ENCODE results near the gene SLC22A23.

DNA sequence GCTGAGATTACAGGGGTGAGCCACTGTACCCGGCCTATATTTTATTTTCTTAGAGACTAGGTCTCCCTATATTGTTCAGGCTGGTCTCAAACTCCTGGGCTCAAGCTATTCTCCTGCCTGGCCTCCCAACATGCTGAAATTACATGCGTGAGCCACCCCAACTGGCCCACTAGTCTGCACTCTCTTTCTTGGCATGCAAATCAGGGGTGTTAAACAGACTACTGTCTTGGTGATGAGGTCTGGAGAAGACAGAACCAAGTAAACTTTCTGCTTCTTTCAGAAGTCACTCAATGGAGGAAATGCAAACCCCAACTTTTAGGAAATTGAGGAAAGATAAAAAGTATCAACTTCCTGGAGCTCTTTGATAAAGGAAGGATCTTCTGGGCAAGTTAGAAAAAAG is 221.4 kb downstream of the SLC22A23 start:
- TF ChIP-seq, protein P1, sequence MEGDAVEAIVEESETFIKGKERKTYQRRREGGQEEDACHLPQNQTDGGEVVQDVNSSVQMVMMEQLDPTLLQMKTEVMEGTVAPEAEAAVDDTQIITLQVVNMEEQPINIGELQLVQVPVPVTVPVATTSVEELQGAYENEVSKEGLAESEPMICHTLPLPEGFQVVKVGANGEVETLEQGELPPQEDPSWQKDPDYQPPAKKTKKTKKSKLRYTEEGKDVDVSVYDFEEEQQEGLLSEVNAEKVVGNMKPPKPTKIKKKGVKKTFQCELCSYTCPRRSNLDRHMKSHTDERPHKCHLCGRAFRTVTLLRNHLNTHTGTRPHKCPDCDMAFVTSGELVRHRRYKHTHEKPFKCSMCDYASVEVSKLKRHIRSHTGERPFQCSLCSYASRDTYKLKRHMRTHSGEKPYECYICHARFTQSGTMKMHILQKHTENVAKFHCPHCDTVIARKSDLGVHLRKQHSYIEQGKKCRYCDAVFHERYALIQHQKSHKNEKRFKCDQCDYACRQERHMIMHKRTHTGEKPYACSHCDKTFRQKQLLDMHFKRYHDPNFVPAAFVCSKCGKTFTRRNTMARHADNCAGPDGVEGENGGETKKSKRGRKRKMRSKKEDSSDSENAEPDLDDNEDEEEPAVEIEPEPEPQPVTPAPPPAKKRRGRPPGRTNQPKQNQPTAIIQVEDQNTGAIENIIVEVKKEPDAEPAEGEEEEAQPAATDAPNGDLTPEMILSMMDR (IDR thresholded peaks at IDR 0.05), result no peak
- TF ChIP-seq EP300 (IDR thresholded peaks at IDR 0.05) (no peak), POLR2A (IDR thresholded peaks at IDR 0.05) (no peak)
